ENCODE data around the gene OPCML. TPM values are rescaled to one million over a fixed set of nuclear protein-coding genes. Genes with fewer than 3 reads are reported as not detected.
A peak's percentile ranks its signal among the peaks of the same experiment; 100 is the strongest.

OPCML gene
- total RNA-seq, 4 donors from 2014 or later, result 0.15 TPM; not detected in 3

GRCh38 chr11:133081730-133082452 is 450.4 kb downstream of the OPCML start:
- Histone ChIP-seq H3K36me3 (no peaks in the 10 kb centered on the region), H3K4me3 (no peak overlapping the region), H3K27ac (no peak overlapping the region), H3K27me3 (peaks cover 62% of the 10 kb centered on the region), H3K4me1 (peaks cover 17% of the 10 kb centered on the region), H3K9me3 (no peaks in the 10 kb centered on the region)
- 79% methylated on average over 23 of the region's 43 CpGs for WGBS
- TF ChIP-seq EP300 (IDR thresholded peaks at IDR 0.05) (no peak), POLR2AphosphoS5 (IDR thresholded peaks at IDR 0.05) (no peak), POLR2A (IDR thresholded peaks at IDR 0.05) (no peak), CTCF (IDR thresholded peaks at IDR 0.05) (no peak)
- no peak for DNase-seq (ENCODE audit: low spot score in 2 of 2)

GRCh38 chr11:133081020-133081419 is 451.3 kb downstream of the OPCML start:
- WGBS, result 89% methylated on average over 8 of the region's 9 CpGs
- no peaks in the 10 kb centered on the region for H3K36me3 ChIP-seq
- H3K9me3 ChIP-seq, result no peaks in the 10 kb centered on the region
- no peak overlapping the region for H3K27ac ChIP-seq
- H3K4me1 ChIP-seq, result peaks cover 17% of the 10 kb centered on the region
- DNase-seq (ENCODE audit: low spot score in 2 of 2), result no peak
- H3K27me3 ChIP-seq, result peaks cover 61% of the 10 kb centered on the region
- no peak overlapping the region for H3K4me3 ChIP-seq
- TF ChIP-seq EP300 (IDR thresholded peaks at IDR 0.05), result no peak
- no peak for TF ChIP-seq POLR2AphosphoS5 (IDR thresholded peaks at IDR 0.05)
- no peak for TF ChIP-seq POLR2A (IDR thresholded peaks at IDR 0.05)
- no peak for TF ChIP-seq CTCF (IDR thresholded peaks at IDR 0.05)

GRCh38 chr11:133078591-133079404 is 453.5 kb downstream of the OPCML start:
- Histone ChIP-seq H3K4me3 (no peak overlapping the region), H3K4me1 (peaks cover 17% of the 10 kb centered on the region), H3K36me3 (no peaks in the 10 kb centered on the region), H3K27ac (no peak overlapping the region), H3K27me3 (peaks cover 51% of the 10 kb centered on the region), H3K9me3 (no peaks in the 10 kb centered on the region)
- peak in 1 of 2 donors; percentile 47 for DNase-seq (ENCODE audit: low spot score in 2 of 2)
- TF ChIP-seq CTCF (IDR thresholded peaks at IDR 0.05) (peak in 1 of 2 donors; percentile 83), POLR2A (IDR thresholded peaks at IDR 0.05) (no peak)
- WGBS, result 26% methylated on average over 24 of the region's 24 CpGs

- whole genome bisulfite sequencing, result 87% methylated on average over 16 of the region's 16 CpGs
- H3K36me3 ChIP-seq, result no peaks in the 10 kb centered on the region
- peaks cover 47% of the 10 kb centered on the region for H3K27me3 ChIP-seq
- H3K9me3 ChIP-seq, result no peaks in the 10 kb centered on the region
- H3K4me3 ChIP-seq, result no peak overlapping the region
- peak in 1 of 2 donors; percentile 41 for DNase-seq (ENCODE audit: low spot score in 2 of 2)
- H3K4me1 ChIP-seq, result peaks cover 10% of the 10 kb centered on the region
- H3K27ac ChIP-seq, result no peak overlapping the region
- no peak for TF ChIP-seq POLR2AphosphoS5 (IDR thresholded peaks at IDR 0.05)
- no peak for TF ChIP-seq POLR2A (IDR thresholded peaks at IDR 0.05)
- TF ChIP-seq CTCF (IDR thresholded peaks at IDR 0.05), result no peak
- no peak for TF ChIP-seq EP300 (IDR thresholded peaks at IDR 0.05)
Observed at GRCh38 chr11:133078012-133078411, 454.3 kb downstream of the OPCML start.

GRCh38 chr11:133075351-133075750 is 456.9 kb downstream of the OPCML start:
- H3K36me3 ChIP-seq, result no peaks in the 10 kb centered on the region
- no peak for TF ChIP-seq CTCF (IDR thresholded peaks at IDR 0.05)
- no peak for TF ChIP-seq POLR2A (IDR thresholded peaks at IDR 0.05)
- WGBS, result 48% methylated on average over 8 of the region's 8 CpGs
- H3K9me3 ChIP-seq, result no peaks in the 10 kb centered on the region
- H3K27ac ChIP-seq, result no peak overlapping the region
- DNase-seq (ENCODE audit: low spot score in 2 of 2), result peak in 1 of 2 donors; percentile 61
- H3K4me1 ChIP-seq, result peaks cover 4% of the 10 kb centered on the region
- no peak overlapping the region for H3K4me3 ChIP-seq
- H3K27me3 ChIP-seq, result peaks cover 50% of the 10 kb centered on the region

All from suprapubic skin (tissue), 4 donors.